HL-60 (cell line): ENCODE data around the gene OR2T34.

ENCODE experiments used
- DNase-seq, 2 experiments: peaks; one replicate each; pipeline ENCODE4 v3.0.0-alpha.2; 2010 to 2020; ENCODE audit warnings: low read depth in 1 of 2, low spot score in 1 of 2
- H3K27ac ChIP-seq: fragments of 250-450 bp; sonication (Bioruptor Pico); replicated peaks from 2 replicates; pipeline ENCODE4 v1.5.1; 2020; ENCODE audit warnings: mild to moderate bottlenecking, moderate library complexity
- H3K27me3 ChIP-seq: fragments of 250-450 bp; sonication (Bioruptor Pico); 2 replicates; pipeline ENCODE4 v1.5.1; 2021; ENCODE audit warnings: mild to moderate bottlenecking, moderate library complexity; ENCODE audit not compliant: insufficient read depth, poor library complexity, severe bottlenecking
- H3K4me3 ChIP-seq: replicated peaks from 2 replicates; pipeline ENCODE4 v1.5.1; 2011; ENCODE audit warnings: mild to moderate bottlenecking, control low read depth, low read length; ENCODE audit not compliant: insufficient read depth
- GABPA ChIP-seq: IDR thresholded peaks from 2 replicates; pipeline ENCODE4 v1.6.1; 2012; ENCODE audit warnings: low read depth
- POLR2AphosphoS5 ChIP-seq: IDR thresholded peaks from 2 replicates; pipeline ENCODE4 v1.6.1; 2012; ENCODE audit warnings: low read depth
- SPI1 ChIP-seq: IDR thresholded peaks from 2 replicates; pipeline ENCODE4 v1.6.1; 2012; ENCODE audit warnings: low read depth, mild to moderate bottlenecking, borderline replicate concordance
- TF ChIP-seq, protein P1 (sequence below): IDR thresholded peaks from 2 replicates; pipeline ENCODE4 v1.6.1; 2012; ENCODE audit warnings: low read depth; ENCODE audit not compliant: insufficient replicate concordance
- TF ChIP-seq, protein P2 (sequence below): IDR thresholded peaks from one replicate; pipeline ENCODE4 v1.5.1; 2011; ENCODE audit warnings: low read length, control low read depth, inconsistent platforms; ENCODE audit not compliant: insufficient read depth

The OR2T34 gene

DNA sequence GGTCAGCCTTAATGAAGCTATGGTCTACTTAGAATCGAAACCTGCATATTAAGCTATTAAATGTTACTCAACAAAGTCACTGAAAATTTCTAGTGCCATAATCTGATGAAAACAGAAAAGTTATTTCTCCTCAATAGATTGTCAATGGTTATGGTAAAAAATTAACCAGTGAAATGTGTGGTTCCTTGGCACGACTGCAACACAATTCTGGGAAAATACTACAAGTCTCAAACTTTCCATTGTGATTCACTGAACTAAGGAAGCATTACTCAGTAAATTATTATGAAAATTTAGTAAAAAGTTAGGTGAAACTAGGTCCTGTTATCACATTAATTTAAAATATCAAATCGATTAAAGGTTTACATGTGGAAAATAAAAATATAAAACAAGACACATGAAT is 35.7 kb upstream of the OR2T34 start:
- TF ChIP-seq, protein P1, sequence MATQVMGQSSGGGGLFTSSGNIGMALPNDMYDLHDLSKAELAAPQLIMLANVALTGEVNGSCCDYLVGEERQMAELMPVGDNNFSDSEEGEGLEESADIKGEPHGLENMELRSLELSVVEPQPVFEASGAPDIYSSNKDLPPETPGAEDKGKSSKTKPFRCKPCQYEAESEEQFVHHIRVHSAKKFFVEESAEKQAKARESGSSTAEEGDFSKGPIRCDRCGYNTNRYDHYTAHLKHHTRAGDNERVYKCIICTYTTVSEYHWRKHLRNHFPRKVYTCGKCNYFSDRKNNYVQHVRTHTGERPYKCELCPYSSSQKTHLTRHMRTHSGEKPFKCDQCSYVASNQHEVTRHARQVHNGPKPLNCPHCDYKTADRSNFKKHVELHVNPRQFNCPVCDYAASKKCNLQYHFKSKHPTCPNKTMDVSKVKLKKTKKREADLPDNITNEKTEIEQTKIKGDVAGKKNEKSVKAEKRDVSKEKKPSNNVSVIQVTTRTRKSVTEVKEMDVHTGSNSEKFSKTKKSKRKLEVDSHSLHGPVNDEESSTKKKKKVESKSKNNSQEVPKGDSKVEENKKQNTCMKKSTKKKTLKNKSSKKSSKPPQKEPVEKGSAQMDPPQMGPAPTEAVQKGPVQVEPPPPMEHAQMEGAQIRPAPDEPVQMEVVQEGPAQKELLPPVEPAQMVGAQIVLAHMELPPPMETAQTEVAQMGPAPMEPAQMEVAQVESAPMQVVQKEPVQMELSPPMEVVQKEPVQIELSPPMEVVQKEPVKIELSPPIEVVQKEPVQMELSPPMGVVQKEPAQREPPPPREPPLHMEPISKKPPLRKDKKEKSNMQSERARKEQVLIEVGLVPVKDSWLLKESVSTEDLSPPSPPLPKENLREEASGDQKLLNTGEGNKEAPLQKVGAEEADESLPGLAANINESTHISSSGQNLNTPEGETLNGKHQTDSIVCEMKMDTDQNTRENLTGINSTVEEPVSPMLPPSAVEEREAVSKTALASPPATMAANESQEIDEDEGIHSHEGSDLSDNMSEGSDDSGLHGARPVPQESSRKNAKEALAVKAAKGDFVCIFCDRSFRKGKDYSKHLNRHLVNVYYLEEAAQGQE: no peak

DNA sequence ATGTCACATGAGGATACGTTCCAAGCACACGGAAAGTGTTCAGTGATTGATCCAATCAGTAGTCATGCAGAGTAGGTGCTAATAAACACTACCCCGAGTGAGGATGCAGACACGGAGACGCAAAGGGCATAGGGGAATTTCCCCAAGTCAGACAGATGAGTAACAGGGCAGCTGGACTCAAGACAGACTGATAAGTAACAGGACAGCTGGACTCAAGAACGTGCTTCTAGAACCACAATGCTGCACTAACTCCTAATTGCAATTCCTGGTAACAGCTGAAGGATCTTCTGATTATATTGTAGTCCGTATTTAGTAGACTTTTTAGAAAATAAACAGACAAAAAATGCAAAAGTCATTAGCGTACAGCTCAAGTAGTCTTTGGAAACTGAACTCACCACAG is 24.8 kb upstream of the OR2T34 start:
- DNase-seq: no peak
- TF ChIP-seq SPI1 (no peak), GABPA (no peak), POLR2AphosphoS5 (no peak)
- TF ChIP-seq, protein P1: no peak
- TF ChIP-seq, protein P2, sequence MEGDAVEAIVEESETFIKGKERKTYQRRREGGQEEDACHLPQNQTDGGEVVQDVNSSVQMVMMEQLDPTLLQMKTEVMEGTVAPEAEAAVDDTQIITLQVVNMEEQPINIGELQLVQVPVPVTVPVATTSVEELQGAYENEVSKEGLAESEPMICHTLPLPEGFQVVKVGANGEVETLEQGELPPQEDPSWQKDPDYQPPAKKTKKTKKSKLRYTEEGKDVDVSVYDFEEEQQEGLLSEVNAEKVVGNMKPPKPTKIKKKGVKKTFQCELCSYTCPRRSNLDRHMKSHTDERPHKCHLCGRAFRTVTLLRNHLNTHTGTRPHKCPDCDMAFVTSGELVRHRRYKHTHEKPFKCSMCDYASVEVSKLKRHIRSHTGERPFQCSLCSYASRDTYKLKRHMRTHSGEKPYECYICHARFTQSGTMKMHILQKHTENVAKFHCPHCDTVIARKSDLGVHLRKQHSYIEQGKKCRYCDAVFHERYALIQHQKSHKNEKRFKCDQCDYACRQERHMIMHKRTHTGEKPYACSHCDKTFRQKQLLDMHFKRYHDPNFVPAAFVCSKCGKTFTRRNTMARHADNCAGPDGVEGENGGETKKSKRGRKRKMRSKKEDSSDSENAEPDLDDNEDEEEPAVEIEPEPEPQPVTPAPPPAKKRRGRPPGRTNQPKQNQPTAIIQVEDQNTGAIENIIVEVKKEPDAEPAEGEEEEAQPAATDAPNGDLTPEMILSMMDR: no peak
- H3K27me3 ChIP-seq: no peaks in the 10 kb centered on the region

More for the DNA sequence above, 35.7 kb upstream of the OR2T34 start:
- Histone ChIP-seq H3K27ac (no peak overlapping the region), H3K27me3 (no peaks in the 10 kb centered on the region), H3K4me3 (no peak overlapping the region)
- DNase-seq: no peak

DNA sequence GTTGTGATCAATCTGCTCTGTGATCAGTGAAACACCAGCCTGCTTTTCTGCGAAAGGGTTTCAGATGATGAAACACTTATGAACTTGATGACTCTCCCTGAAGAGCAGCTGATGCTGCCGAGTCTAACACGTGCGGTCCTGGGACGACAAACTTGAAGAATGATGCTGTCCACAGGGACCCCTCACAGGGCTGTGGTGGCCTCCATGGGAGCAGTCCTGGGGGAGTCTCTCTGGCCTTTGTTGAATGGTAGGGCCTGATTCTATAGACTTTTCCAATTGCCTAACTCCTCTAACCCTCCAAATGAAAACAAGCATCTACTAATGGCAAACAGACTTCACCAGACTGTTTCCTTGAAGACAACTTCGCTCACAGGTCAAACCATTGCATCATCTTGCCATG is 23.0 kb upstream of the OR2T34 start, which contains the start of gene OR2T10:
TSS of gene OR2T10 (minus strand) at position 112 of the 400 bp plus-strand sequence. CDS start 3,932 bp downstream, outside the sequence.
- no peaks in the 10 kb centered on the region for H3K27me3 ChIP-seq

More for the DNA sequence above, 24.8 kb upstream of the OR2T34 start:
- Histone ChIP-seq H3K4me3 (no peak overlapping the region), H3K27ac (no peak overlapping the region)

More for the DNA sequence above, 23.0 kb upstream of the OR2T34 start, which contains the start of gene OR2T10:
- Histone ChIP-seq H3K4me3 (no peak within 1 kb of the TSS), H3K27ac (no peak within 1 kb of the TSS)
- TF ChIP-seq SPI1 (no peak), GABPA (no peak)
- TF ChIP-seq, protein P1: no peak
- TF ChIP-seq, protein P2: no peak
- no peak for DNase-seq
